Activated CD8-positive, alpha-beta T cell treated with anti-CD3 and anti-CD28 coated beads, Interleukin-2, amount 10 ng/mL, durations not matched to agents 7 days and 5 days (primary cell): Measurements from ENCODE around the gene SARM1. TPM values are rescaled to one million over a fixed set of nuclear protein-coding genes. Genes with fewer than 3 reads are reported as not detected.
"Not testable (repeated sequence)": the region's sequence is repeated elsewhere in the genome, so short reads cannot be mapped to it uniquely, and the experiment has no call there.

Experiments
- ATAC-seq: fragments of 150-1000 bp; cut with Tn5 transposase; one replicate; pipeline ENCODE4 v1.10.0; 2021; ENCODE audit warnings: moderate library complexity
- CTCF ChIA-PET: fragments of 350-600 bp; sonication (Branson Sonifier 250); formaldehyde crosslinking; loops from one replicate; lab custom pipeline; 2021; ENCODE audit warnings: antibody characterized with exemption; lab: Charles Lee
- POLR2A ChIA-PET: fragments of 350-600 bp; sonication (Branson Sonifier 250); formaldehyde crosslinking; loops from one replicate; lab custom pipeline; 2021; ENCODE audit warnings: antibody characterized with exemption; lab: Charles Lee
- DNase-seq: peaks from one replicate; pipeline ENCODE4 v3.0.0-alpha.2; 2020
- H3K27ac Mint-ChIP-seq: one replicate; pipeline ENCODE4 v1.8.0; 2021; ENCODE audit warnings: mild to moderate bottlenecking, mixed read lengths
- H3K27me3 Mint-ChIP-seq: one replicate; pipeline ENCODE4 v1.8.0; 2021; ENCODE audit warnings: low read depth, mixed read lengths
- H3K36me3 Mint-ChIP-seq: one replicate; pipeline ENCODE4 v1.8.0; 2021; ENCODE audit warnings: low read depth, mixed read lengths
- H3K4me1 Mint-ChIP-seq: one replicate; pipeline ENCODE4 v1.8.0; 2021; ENCODE audit warnings: low read depth, mixed read lengths
- H3K4me3 Mint-ChIP-seq: one replicate; pipeline ENCODE4 v1.8.0; 2021; ENCODE audit warnings: mild to moderate bottlenecking, mixed read lengths
- H3K9me3 Mint-ChIP-seq: one replicate; pipeline ENCODE4 v1.8.0; 2022; ENCODE audit warnings: mixed read lengths; ENCODE audit not compliant: insufficient read depth
- microRNA-seq: library from miRNA; unstranded; fragments of <30 nt; microRNA quantifications from one replicate; pipeline ENCODE4 v1.2.0, GENCODE V29; 2022
- total RNA-seq, 2 experiments: library from RNA; stranded (reverse); gene quantifications; one replicate each; pipeline ENCODE4 v1.2.3, GENCODE V29; 2021

The SARM1 gene
- total RNA-seq, 2 experiments from 2014 or later = 16.2 to 20.0 TPM

GRCh38 chr17:28426081-28426519, 54.6 kb downstream of the SARM1 start:
- Mint-ChIP-seq H3K27ac (no peak overlapping the region), H3K4me3 (no peak overlapping the region), H3K9me3 (no peaks in the 10 kb centered on the region), H3K4me1 (no peaks in the 10 kb centered on the region), H3K36me3 (no peaks in the 10 kb centered on the region), H3K27me3 (peaks cover 6% of the 10 kb centered on the region)
- ChIA-PET POLR2A (no interaction called here), CTCF (interaction anchor here (1.2 kb wide), 1 partner anchor 9 kb away, joined by 5 read pairs; no protein-coding TSS in a partner anchor)
- ATAC-seq (no peak), DNase-seq (no peak)

- POLR2A ChIA-PET = no interaction called here
- no peaks in the 10 kb centered on the region for H3K9me3 Mint-ChIP-seq
- DNase-seq (no peak), ATAC-seq (no peak)
- peaks cover 10% of the 10 kb centered on the region for H3K27me3 Mint-ChIP-seq
- CTCF ChIA-PET = interaction anchor here (1.1 kb wide), 1 partner anchor 11 kb away, joined by 3 read pairs; no protein-coding TSS in a partner anchor
- H3K27ac Mint-ChIP-seq = no peak overlapping the region
- no peaks in the 10 kb centered on the region for H3K36me3 Mint-ChIP-seq
- no peak overlapping the region for H3K4me3 Mint-ChIP-seq
- no peaks in the 10 kb centered on the region for H3K4me1 Mint-ChIP-seq
Observed at GRCh38 chr17:28427371-28427770, 55.9 kb downstream of the SARM1 start.

- H3K4me1 Mint-ChIP-seq, H3K9me3 Mint-ChIP-seq, ATAC-seq, POLR2A ChIA-PET, H3K36me3 Mint-ChIP-seq, H3K4me3 Mint-ChIP-seq, DNase-seq, H3K27ac Mint-ChIP-seq: not testable (repeated sequence)
- H3K27me3 Mint-ChIP-seq = peaks cover 10% of the 10 kb centered on the region
- CTCF ChIA-PET = interaction anchor here (1.1 kb wide), 1 partner anchor 11 kb away, joined by 3 read pairs; no protein-coding TSS in a partner anchor
Observed at GRCh38 chr17:28427982-28428381, 56.5 kb downstream of the SARM1 start.

- H3K36me3 Mint-ChIP-seq = no peaks in the 10 kb centered on the region
- ATAC-seq (no peak), DNase-seq (no peak)
- CTCF ChIA-PET = no interaction called here
- H3K4me1 Mint-ChIP-seq = no peaks in the 10 kb centered on the region
- peaks cover 11% of the 10 kb centered on the region for H3K27me3 Mint-ChIP-seq
- no peak overlapping the region for H3K4me3 Mint-ChIP-seq
- H3K9me3 Mint-ChIP-seq = no peaks in the 10 kb centered on the region
- POLR2A ChIA-PET = no interaction called here
- no peak overlapping the region for H3K27ac Mint-ChIP-seq
Observed at GRCh38 chr17:28433721-28434120, 62.2 kb downstream of the SARM1 start.

- H3K9me3 Mint-ChIP-seq, CTCF ChIA-PET, DNase-seq, H3K4me3 Mint-ChIP-seq, POLR2A ChIA-PET, H3K36me3 Mint-ChIP-seq, ATAC-seq, H3K27ac Mint-ChIP-seq, H3K4me1 Mint-ChIP-seq: not testable (repeated sequence)
- H3K27me3 Mint-ChIP-seq = peaks cover 12% of the 10 kb centered on the region
Observed at GRCh38 chr17:28434326-28434725, 62.8 kb downstream of the SARM1 start.

GRCh38 chr17:28443901-28444638, 72.6 kb downstream of the SARM1 start:
- no peaks in the 10 kb centered on the region for H3K9me3 Mint-ChIP-seq
- ChIA-PET POLR2A (no interaction called here), CTCF (interaction anchor here (1.1 kb wide), 1 partner anchor 27 kb away, joined by 3 read pairs; no protein-coding TSS in a partner anchor)
- DNase-seq = no peak
- no peak overlapping the region for H3K27ac Mint-ChIP-seq
- peaks cover 10% of the 10 kb centered on the region for H3K27me3 Mint-ChIP-seq
- H3K4me1 Mint-ChIP-seq = no peaks in the 10 kb centered on the region
- H3K36me3 Mint-ChIP-seq = no peaks in the 10 kb centered on the region
- H3K4me3 Mint-ChIP-seq = no peak overlapping the region
- no peak for ATAC-seq

- no peak overlapping the region for H3K27ac Mint-ChIP-seq
- no peaks in the 10 kb centered on the region for H3K36me3 Mint-ChIP-seq
- H3K4me1 Mint-ChIP-seq = no peaks in the 10 kb centered on the region
- no peaks in the 10 kb centered on the region for H3K9me3 Mint-ChIP-seq
- ChIA-PET POLR2A (no interaction called here), CTCF (interaction anchor here (1.1 to 1.2 kb wide), 2 partner anchors 30 to 49 kb away, joined by 3 to 4 read pairs; no protein-coding TSS in a partner anchor)
- ATAC-seq (no peak), DNase-seq (no peak)
- H3K4me3 Mint-ChIP-seq = no peak overlapping the region
- peaks cover 28% of the 10 kb centered on the region for H3K27me3 Mint-ChIP-seq
Observed at GRCh38 chr17:28446716-28447395, 75.4 kb downstream of the SARM1 start.

- POLR2A ChIA-PET = no interaction called here
- H3K27ac Mint-ChIP-seq = no peak overlapping the region
- no peaks in the 10 kb centered on the region for H3K4me1 Mint-ChIP-seq
- no peak for ATAC-seq
- H3K27me3 Mint-ChIP-seq = peaks cover 29% of the 10 kb centered on the region
- DNase-seq = no peak
- H3K9me3 Mint-ChIP-seq = no peaks in the 10 kb centered on the region
- H3K4me3 Mint-ChIP-seq = no peak overlapping the region
- CTCF ChIA-PET = interaction anchor here (1.1 to 1.2 kb wide), 2 partner anchors 31 to 48 kb away, joined by 3 to 4 read pairs; no protein-coding TSS in a partner anchor
- no peaks in the 10 kb centered on the region for H3K36me3 Mint-ChIP-seq
Observed at GRCh38 chr17:28447396-28447760, 75.9 kb downstream of the SARM1 start.

GRCh38 chr17:28449859-28450258, 78.4 kb downstream of the SARM1 start:
- Mint-ChIP-seq H3K27ac (no peak overlapping the region), H3K9me3 (no peaks in the 10 kb centered on the region), H3K27me3 (peaks cover 34% of the 10 kb centered on the region), H3K4me1 (no peaks in the 10 kb centered on the region), H3K36me3 (no peaks in the 10 kb centered on the region), H3K4me3 (no peak overlapping the region)
- POLR2A ChIA-PET = interaction anchor here (0.7 kb wide), 1 partner anchor 28 kb away, joined by 3 read pairs; no protein-coding TSS in a partner anchor
- DNase-seq (no peak), ATAC-seq (no peak)
- CTCF ChIA-PET = interaction anchor here (0.9 kb wide), 1 partner anchor 33 kb away, joined by 3 read pairs; no protein-coding TSS in a partner anchor

Small RNA genes within 50 kb of the gene (microRNA-seq; reads per million reads assigned to microRNA genes)
- gene MIR4723 = not detected

Other genes with a start within 250 kb of the SARM1 start
- gene TMEM97, start 52.5 kb upstream of the SARM1 start, total RNA-seq = 10 to 100 TPM; 31.2 to 32.0 TPM
- 10 to 100 TPM; 20.7 to 22.7 TPM for gene IFT20, start 36.2 kb upstream of the SARM1 start, total RNA-seq
- gene TNFAIP1, start 35.9 kb upstream of the SARM1 start, total RNA-seq = 10 to 100 TPM; 16.3 to 19.7 TPM
- gene POLDIP2, start 14.2 kb upstream of the SARM1 start, total RNA-seq = 10 to 100 TPM; 68.1 to 73.9 TPM
- not detected for gene SEBOX, start 6.5 kb upstream of the SARM1 start, total RNA-seq
- gene VTN, start 1.4 kb upstream of the SARM1 start, total RNA-seq = not detected
- 1 to 10 TPM; 2.7 to 3.1 TPM for gene SLC46A1, start 34.5 kb downstream of the SARM1 start, total RNA-seq
- not detected for gene SLC13A2, start 102.0 kb downstream of the SARM1 start, total RNA-seq
- not detected for gene FOXN1, start 134.7 kb downstream of the SARM1 start, total RNA-seq
- 10 to 100 TPM; 41.6 to 48.1 TPM for gene UNC119, start 180.9 kb downstream of the SARM1 start, total RNA-seq
- 10 to 100 TPM; 60.0 to 61.1 TPM for gene PIGS, start 199.8 kb downstream of the SARM1 start, total RNA-seq
- gene ALDOC, start 205.2 kb downstream of the SARM1 start, total RNA-seq = 10 to 100 TPM; 97.3 to 99.7 TPM
- 100 to 1,000 TPM; 162 to 170 TPM for gene SPAG5, start 227.3 kb downstream of the SARM1 start, total RNA-seq
- 10 to 100 TPM; 23.0 to 28.7 TPM for gene RSKR, start 242.5 kb downstream of the SARM1 start, total RNA-seq